MM.1S (cell line): Measurements from ENCODE around the gene VASH2.
"Not testable (repeated sequence)": the region's sequence is repeated elsewhere in the genome, so short reads cannot be mapped to it uniquely, and the experiment has no call there.

Experiments used
- EZH2 ChIP-seq: fragments of 300-600 bp; sonication (generic); optimal IDR thresholded peaks from 2 replicates; pipeline ENCODE3; 2017; ENCODE audit warnings: low read depth, mild to moderate bottlenecking, antibody characterized with exemption, low read length, mixed read lengths
- EZH2phosphoT487 ChIP-seq: fragments of 300-600 bp; sonication (generic); IDR thresholded peaks from 2 replicates; pipeline ENCODE4 v1.6.1; 2018; ENCODE audit warnings: antibody characterized with exemption, low read length
- TF ChIP-seq, protein P1 (sequence below): fragments of 300-600 bp; sonication (generic); IDR thresholded peaks from 2 replicates; pipeline ENCODE4 v1.5.1; 2016; ENCODE audit warnings: antibody characterized with exemption, low read length, mixed read lengths

DNA sequence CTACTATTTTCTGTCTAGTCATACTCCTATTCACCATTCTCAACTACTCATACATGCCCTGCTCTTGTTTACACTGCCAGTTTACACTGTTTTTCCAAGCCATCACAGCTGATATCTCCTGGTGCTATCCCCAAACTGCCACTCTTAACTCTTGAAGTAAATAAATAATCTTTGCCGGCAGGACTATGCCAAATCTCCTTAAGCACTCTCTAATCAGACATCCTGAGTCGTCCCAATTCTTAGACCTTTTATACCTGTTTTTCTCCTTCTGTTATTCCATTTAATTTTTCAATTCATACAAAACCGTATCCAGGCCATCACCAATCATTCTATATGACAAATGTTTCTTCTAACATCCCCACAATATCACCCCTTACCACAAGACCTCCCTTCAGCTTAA, 36.7 kb upstream of the VASH2 start:
- TF ChIP-seq, protein P1, sequence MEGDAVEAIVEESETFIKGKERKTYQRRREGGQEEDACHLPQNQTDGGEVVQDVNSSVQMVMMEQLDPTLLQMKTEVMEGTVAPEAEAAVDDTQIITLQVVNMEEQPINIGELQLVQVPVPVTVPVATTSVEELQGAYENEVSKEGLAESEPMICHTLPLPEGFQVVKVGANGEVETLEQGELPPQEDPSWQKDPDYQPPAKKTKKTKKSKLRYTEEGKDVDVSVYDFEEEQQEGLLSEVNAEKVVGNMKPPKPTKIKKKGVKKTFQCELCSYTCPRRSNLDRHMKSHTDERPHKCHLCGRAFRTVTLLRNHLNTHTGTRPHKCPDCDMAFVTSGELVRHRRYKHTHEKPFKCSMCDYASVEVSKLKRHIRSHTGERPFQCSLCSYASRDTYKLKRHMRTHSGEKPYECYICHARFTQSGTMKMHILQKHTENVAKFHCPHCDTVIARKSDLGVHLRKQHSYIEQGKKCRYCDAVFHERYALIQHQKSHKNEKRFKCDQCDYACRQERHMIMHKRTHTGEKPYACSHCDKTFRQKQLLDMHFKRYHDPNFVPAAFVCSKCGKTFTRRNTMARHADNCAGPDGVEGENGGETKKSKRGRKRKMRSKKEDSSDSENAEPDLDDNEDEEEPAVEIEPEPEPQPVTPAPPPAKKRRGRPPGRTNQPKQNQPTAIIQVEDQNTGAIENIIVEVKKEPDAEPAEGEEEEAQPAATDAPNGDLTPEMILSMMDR: not testable (repeated sequence)
- not testable (repeated sequence) for TF ChIP-seq EZH2phosphoT487, EZH2
